HG02840 (cell line): ENCODE measurements around the gene EML6.

Experiments
- ATAC-seq: cut with Tn5 transposase; IDR thresholded peaks from one replicate; pipeline ENCODE4 v1.9.1; 2021; ENCODE audit warnings: mild to moderate bottlenecking, moderate library complexity, moderate number of reproducible peaks; ENCODE audit not compliant: unreplicated experiment, low FRiP score

EML6 gene

DNA sequence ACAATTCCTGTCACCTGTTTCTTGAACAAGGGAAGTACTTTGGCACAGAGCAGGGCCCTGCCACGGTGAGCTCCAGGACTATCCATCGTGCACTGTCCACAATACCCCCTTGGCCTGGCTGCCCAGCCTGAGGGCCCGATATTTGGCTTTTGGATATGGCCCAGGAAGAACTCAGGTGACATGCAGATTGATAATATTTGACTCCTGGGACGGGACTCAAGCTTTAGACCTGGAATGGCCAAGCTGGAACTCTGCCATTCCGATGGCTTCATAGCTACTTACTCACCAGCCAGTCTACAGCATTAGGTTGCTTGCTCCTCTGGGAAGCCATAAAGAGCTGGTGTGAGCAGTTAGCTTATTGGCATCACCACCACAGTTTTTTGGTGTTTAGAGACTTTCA lies 26.6 kb downstream of the EML6 start:
- no peak for ATAC-seq

DNA sequence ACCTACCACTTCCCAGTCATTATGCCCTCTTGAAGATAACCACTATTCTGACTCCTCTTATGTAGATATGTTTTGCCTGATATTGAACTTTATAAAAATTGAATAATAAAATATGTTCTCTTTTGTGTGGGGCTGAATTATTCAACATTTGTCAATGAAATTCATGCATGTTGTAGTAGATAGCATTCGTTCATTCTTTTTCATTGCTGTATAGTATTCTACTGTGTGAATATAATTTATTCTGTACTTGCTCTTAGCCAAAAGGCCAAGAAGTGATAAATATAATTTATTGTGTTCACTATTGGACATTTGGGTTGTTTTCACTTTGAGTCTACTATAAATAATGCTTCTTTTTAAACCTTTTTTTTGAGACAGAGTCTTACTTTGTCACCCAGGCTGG lies 29.0 kb downstream of the EML6 start:
- no peak for ATAC-seq

DNA sequence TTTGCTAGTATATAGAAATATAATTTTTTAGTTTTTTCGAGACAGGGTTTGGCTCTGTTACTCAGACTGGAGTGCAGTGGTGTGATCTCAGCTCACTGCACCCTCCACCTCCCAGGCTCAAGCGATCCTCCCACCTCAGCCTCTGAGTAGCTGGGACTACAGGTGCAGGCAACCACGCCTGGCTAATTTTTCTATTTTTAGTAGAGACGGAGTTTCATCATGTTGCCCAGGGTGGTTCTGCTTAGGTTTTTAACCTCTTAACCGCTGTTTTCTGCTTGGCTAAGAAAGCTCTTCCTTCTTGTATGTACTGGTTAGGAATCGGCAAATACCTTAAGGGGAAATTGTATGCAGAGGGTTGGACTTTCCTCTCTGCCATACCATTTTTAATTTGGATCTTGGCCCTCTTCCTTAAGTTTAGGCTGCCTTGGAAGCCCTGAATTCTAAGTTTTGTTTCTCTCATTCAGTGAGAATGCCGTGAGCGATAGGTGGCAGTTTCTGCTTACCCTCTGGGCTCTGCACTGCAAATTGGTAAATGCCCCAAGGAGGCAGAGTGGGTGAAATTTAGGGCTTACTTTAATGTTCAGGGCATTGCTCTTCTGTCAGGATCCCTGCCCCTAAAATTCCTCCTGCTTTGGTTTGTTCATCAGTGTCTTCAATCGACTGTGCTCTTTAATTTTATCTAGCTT lies 32.3 kb downstream of the EML6 start:
- ATAC-seq, result peak; percentile 59

DNA sequence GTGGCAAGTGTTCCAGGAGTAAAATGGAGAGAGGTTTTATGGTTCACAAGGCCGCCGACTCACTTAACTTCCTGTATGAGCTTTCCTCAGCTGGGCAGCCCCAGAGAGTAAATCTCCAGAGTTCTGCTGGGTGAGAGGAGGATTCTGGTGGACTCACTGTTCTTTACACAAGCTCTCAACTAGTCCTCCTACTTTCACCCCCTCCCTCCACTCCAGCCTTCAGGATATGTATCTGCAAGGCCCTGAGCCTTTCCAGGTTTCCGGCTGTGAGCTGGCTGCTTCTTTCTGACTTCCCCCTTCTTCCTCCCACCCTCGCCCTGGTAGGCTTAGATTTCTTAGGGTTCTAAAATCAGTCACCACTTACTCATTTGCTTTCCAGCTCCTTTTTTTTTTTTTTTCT lies 34.0 kb downstream of the EML6 start:
- ATAC-seq, result no peak

DNA sequence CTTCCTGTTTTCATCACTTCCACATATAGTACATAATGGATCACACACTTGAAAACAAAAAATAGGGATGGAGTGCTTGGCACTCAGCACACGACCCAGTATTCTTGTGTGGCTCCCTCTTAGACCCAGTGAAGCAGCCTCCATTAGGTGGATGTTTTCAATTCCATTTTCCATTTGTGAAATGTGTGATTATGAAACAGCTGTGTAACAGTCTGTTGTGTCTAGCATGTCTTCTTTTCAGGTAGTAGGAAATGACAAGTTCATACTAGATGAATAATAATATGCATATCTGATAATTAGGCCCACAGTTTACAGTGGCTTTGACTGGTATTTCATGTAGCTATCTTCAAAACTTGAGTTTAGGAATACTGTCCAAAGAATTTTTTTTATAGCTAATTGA lies 35.5 kb downstream of the EML6 start:
- no peak for ATAC-seq

DNA sequence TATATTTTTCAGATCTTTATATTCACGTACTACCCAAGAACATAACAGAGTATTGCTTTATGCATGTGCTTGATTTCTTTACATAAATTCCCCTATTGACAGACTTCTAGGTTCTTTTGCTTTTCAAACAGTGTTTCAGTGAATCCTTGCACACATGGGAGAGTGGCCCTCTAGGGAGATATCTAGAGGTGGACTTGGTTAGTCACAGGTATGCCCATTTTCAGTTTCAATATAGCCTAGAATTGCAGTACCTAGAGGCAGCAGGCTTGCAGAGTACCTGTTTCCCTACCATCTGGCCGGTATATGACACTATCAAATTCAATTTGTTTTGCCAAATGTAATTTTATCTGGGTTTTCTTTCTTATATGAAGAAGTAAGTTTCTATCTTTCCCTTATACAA lies 36.8 kb downstream of the EML6 start:
- no peak for ATAC-seq

DNA sequence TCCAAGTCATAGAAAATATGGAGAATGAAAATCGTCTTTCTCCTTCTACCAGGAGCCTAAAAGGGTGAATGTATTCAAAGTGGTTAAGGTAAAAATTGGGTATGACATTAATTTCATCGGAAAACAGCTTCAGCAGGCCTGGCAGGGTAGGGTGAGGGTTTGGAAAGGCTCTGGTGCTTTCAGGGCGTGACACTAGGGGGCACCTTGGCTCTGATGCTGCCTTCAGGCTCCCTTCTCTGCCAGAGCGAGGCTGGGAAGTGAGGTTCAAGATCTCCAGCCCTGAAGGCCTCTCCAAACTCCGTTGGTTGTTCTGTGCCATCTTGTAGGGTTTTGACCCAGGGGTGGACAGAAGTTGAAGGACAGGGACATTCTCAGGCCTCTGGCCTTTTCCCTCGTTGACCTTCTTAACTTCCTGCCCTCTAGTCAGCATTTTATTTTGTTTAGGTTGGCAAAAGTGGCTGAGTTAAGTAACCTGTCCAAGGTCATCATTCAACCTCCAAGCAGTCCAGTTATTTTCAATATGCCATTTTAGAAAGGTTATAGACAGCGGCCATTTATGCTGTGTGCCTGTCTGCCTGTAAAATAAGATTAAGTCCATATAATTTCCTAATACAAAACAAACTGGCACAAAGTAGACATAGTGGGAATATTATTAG lies 40.3 kb downstream of the EML6 start:
- ATAC-seq, result no peak

DNA sequence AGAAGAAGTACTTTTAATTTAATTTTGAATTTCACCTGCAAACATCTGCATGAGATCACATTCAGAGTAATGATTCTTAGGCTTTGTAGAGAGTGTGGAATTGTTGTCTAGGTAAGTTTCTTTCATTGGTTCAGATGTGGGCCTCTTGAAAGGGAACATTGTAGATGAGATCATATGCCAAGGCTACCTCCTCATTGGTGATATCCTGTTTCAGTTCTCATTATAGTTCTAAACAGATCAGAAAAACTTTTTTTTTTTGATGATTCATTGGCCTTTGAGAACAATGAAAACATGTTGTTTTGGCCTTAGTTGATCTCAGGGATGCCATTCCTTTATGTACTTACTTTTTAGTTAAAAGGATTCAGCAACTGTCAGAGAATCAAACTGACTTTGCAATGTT lies 44.5 kb downstream of the EML6 start:
- no peak for ATAC-seq

DNA sequence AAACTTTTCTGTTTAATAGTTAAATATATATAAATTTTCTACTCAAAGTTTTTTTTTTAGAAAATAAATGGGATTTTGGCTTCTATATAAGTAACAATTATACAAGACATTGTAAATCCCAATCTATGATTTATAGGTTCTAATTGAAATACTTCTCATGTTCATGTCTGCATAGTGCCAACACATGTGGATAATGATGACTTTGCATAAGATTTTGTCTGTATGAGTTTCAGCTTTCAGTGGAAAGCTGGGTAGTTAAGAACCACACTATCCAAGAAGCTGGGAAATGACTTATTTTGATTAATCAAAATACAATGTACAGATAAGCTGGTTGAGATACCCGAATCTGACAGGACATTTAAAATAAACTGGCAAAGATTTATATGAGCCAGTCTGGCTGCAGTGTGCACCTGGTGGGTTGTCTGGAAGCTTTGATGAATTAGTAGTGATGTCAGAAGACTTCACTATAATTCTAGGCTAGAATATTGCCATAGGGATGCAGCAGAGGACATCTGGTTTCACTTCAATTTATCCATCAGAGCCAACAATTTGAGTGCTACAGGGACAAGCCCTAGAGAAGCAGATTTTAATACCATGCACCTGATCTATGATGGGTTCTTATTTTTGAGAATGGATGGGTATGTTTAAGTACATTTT lies 45.4 kb downstream of the EML6 start:
- no peak for ATAC-seq

DNA sequence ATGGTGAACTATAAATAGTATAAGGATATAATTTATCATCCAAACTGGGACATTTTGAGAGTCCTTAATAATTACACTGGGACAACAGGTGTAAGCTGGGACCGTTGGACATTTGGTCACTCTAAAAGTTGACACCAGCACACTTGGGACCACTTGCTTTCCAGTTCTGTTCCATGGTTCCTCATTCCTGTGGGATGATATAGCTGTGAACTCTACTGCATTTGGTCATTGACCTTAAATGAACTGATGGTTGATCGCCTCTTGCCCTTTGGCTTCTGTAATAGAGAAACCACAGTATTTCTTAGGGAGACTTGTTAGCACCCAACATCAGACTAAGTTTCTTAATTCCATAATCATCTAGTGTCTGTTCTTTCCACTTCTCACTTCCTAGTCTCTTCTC lies 46.7 kb downstream of the EML6 start:
- no peak for ATAC-seq

DNA sequence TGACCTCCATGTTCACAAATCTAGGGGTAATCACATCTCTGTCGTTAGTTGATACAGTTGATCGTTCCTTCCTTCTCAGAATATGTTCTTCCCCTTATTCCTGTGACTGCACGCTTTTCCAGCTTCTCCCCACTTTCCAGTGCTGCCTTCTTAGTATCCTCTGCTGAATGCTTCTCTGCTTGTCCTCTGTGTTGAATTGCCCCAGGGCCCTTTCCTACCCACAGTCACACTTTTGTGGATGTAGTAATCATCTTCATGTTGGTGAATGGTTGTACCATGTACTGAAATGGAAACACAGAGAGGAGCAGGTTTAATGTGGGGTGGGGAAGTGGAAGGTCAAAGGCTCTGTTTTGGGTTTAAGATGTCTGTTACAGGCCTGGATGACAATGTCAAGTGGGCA lies 47.2 kb downstream of the EML6 start:
- ATAC-seq, result no peak

DNA sequence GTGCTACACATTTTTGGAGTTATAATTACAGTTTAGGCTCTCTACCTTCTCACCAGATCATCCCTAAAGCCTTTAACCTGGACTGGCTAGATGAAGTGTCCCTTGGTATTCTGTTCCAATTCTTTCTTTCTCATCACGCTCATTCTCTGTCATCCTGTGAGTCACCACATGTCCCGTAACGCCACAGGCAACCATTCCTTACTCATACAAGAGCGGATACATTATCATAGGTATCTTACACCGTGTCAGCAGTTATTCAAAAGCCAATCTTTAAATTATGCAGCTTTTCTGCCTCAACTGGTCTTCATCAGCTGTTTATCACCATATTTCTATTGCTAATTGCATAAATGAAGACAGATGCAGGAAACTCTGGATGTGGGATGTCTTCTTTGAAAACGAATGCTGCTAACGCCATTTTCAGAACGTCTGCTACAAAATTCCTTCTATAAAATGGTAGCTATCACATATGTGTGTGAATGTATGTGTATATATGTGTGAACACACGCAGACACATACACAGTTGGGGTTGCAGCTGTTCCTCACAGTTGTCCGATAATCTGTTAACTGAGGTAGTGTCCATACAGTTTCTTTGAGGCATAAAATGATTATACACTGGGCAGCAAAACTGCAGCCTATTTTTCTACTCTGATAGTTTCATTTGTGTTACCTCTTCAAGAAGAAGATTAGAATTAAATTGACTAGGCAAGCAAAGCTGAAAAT lies 47.9 kb downstream of the EML6 start:
- ATAC-seq, result no peak

DNA sequence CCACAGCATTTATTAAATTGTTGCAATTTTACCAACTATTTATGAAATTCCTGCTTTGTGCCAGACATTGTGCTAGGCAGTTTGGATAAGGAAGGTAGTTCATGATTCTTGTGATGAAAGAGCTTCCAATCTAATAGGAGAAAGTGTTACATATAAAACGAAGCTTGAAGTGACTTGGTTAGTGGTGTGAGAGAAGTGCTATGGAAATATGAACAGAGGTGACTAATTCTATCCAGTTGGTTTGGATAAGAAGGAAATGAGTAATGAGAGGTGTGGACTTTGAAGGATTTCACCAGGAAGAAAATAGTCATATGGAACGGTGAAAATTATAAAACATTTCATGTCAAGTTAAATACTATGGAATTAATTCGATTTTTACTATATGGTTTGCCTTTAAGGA lies 48.6 kb downstream of the EML6 start:
- no peak for ATAC-seq

DNA sequence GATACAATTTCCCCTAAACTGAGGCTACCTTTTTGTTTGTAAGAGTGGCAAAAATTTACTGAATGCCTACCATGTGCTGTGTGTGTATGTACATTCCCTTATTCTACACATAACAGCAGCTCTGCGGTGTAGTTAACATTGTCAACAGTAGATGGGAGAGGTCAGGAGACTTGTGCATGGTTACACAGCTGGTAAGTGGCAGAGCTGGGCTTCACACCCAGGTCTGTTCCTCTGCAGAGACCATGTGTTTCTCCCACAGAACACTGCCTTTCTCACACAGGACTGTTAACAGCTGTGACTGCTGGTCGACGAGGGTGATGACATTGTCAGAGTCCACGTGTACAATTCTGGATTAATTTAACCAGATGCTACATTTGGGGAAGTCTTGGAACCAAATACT lies 49.1 kb downstream of the EML6 start:
- no peak for ATAC-seq

DNA sequence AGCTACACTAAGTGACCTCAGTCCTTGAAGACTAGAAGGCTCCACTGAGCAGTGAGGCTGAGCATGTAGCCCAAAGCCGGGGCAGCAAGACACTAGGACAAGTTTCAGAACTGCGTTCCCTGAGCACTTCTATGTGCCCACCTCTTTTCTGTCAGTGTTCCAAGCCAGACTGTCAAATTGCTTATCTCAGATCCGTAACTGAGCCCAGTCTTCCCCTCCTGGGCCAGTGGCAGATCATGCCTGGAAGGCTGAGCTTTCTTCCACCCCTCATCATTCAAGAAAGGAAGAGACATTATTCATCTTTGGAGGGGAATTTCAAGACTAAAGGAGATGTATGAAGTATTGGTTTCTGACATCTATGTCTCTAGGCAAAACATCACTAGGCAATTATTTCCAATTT lies 49.8 kb downstream of the EML6 start:
- no peak for ATAC-seq

DNA sequence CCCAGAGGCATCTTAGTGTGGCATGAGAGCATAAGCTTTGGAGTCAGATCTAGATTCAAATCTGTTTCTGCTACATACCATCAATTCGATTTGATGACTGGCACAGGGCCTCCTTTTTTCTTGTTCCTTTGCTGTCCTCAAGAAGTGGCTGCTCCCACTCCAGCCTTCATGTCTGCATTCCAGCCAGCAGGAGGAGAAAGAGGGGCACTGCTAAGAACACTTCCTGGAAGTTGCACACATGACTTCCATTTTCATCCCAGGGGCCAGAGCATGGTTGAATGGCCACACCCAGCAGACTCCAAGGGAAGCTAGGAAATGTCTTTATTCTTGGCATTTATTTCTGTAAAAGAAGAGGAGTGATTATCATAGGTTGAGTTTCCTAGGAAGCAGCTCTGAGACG lies 50.4 kb downstream of the EML6 start:
- ATAC-seq, result no peak

DNA sequence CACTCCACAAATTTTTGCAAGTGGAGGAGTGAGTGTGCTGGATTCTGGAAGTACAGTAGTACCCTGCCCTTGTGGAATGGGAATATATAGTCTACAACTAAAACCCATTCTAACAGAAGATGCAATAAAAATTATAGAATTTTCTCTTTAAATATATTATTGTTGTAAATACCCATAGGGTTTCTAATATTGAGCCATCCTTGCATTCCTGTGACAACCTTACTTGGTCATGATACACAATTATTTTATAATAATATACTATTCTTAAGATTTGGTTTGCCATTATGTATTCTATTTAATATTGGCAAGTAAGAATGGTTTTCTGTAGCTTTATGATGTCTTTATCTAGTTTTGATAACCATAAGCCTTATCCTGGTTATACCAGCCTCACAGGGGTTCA lies 52.2 kb downstream of the EML6 start:
- ATAC-seq, result no peak

DNA sequence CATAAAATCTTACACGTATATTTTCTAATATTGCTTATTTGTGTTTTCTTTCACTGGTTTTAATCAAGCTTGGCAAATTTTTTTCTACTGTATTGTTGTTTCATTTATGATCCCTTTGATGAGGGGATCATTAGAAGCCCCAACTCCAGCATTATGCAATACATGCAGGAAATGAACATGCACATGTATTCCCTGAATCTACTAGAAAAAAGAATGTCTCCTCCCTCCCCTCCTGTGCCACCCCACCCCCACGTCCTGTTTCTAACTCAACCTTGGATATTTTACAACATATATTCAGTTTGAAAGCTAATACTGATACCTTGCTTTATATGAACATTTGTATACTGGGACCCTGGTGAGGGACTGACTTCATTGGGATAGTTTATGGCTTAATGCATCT lies 53.0 kb downstream of the EML6 start:
- no peak for ATAC-seq

DNA sequence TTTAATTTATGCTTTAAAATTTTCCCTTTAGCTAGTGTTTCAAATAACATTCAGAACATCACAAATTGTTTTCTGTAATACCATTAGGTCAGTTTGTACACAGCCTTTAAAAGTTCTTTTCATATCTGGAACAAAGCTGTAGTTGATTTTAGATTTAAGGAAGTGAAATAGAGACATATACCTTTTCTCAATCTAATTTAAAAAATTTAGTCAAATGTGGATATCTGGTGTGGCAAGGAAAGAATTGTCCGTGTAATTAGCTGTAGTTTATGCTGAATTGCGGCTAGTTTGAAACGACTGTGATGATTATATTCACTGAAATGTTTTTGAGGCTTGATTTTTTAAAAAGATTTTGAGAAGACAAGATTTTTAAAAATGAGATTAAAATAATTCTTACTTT lies 59.9 kb downstream of the EML6 start:
- no peak for ATAC-seq

DNA sequence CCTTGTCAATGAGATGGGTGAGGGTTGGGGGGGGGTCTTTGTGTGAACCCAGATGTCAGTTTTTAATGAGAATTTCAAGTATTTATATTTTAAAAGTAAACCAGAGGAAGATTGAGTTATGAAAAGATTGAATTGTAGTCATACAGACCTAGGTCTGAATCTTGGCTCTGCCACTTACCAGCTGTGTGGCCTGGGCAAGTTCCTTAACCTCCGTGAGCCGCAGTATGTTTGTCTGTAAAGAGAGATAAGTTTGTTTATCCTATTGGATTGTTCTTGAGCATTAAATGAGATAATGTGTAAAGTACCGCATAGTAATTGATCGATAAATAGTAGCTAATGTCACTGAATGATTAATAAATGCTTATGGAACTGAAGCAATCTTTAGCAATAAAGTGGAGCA lies 63.8 kb downstream of the EML6 start:
- no peak for ATAC-seq

DNA sequence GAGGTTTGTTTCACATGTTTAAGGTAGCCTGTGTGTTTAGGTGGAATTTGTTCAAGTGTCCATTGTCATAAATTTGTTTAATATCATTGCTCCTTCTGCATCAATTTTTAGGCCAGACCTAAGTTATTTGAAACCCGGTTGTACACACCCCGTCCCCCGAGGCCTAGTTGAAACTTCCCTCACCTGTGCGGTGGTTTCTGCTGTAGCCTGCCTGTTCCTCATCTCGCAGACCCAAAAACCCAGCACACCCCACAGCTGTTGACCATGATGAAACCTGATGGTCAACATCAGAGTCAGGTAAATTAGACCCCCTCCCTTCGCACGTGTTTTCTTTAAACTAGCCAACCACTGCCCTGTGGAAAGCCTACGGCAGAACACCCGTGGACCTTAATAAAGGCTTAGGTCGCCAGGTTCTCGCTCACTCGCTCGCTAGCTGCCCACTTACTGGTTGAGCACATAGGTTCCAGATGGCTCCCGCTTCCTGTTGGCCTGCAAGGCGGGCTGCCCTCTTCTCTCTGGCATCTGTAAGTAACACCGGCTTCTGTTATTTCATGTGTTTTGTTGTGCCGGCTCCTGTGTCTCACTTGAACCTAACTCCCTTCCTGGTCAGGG lies 64.4 kb downstream of the EML6 start:
- no peak for ATAC-seq
